ENCODE results near the gene CSKMT.
A peak's percentile ranks its signal among the peaks of the same experiment; 100 is the strongest.
"Not testable (repeated sequence)": the region's sequence is repeated elsewhere in the genome, so short reads cannot be mapped to it uniquely, and the experiment has no call there.

Gene CSKMT

DNA sequence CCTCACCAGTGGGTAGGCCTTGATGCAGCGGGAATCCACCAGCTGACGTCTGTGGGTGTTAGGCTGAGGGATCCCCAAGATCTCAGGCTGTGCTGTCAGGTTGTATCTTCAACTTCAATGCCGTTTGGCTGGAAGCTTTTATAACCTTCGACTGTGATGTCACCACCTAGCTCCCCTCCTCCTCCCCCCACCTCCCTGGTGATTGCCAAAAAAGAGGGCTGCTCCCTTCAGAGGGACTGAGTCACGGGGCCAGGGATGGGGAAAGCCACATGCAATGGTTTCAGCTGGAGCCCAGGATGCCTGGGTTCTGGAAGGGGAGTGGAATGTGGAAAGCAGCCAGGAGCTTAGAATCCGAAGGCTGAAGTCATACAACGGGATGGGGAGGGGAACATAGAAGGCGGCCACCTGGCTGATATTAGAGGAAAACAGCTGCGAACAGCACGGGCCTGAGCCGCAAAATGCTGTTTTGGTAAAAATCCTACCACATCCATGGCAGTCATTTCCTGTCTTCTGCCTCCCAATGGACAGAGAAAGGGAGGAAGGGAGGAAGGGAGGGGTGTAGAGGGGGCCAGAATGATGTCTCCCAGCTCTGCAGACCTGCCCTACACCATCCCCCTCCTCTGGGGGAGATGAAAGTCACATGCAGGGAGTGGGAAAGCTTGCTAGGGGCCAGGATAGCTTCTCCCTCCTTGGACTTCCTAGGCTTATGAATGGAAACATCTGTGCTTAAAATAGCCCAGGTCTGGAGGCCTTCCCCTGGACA lies 24.5 kb downstream of the CSKMT start, which contains the start of gene LRRN4CL:
LRRN4CL (minus strand) TSS at position 110 of the 763 bp plus-strand sequence. CDS start 1,022 bp downstream, outside the sequence.
- DNase-seq (ENCODE audit: low read depth in 3 of 3): no peak

DNA sequence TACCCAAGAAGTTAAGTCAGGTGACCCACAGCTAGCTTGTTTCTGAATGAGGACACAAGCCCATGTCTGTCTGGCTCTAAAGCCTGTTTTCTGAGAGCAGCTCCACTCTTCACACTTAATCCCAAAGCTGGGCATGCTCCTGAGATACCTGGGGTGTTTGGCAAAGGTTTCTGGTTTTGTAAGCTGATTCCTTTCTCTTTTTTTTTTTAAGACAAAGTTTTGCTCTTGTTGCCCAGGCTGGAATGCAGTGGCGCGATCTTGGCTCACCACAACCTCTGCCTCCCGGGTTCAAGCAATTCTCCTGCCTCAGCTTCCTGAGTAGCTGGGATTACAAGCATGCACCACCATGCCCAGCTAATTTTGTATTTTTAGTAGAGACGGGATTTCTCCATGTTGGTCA lies 28.5 kb downstream of the CSKMT start:
- not testable (repeated sequence) for DNase-seq (ENCODE audit: low read depth in 3 of 3)

DNA sequence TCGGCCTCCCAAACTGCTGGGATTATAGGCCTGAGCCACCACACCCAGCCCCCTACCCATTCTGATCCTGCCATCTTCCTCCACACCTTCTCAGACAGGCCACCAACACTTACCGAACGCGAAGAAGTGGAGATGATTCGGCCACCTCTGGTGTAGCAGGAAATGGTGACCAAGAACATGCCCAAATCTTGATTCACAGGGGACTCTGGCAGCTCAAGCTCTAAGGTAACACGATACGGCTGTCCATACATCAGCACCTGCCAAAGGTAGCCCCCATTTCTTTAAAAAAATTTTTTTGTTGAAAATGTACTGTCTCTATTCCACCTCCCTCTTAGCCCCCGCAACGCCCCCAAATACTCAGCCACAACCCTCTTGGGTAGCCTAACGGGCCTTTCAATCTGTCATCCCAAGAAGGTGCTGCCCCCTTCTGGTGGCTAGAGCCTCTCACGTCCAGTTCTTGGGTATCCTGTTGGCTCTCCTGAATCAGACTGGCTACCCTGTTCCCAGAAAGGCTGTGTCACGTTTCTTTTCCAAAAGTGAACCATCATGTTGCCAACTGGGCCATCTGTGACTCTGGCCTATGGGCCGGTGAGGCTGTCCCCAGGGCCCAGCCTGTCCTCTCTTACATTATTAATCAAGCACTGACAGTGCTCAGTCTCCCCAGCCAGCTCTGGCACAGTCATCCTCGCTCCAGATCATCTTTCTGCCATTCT lies 29.5 kb downstream of the CSKMT start:
- peak in 2 of 3 donors; percentile 56 to 71 for DNase-seq (ENCODE audit: low read depth in 3 of 3)

DNA sequence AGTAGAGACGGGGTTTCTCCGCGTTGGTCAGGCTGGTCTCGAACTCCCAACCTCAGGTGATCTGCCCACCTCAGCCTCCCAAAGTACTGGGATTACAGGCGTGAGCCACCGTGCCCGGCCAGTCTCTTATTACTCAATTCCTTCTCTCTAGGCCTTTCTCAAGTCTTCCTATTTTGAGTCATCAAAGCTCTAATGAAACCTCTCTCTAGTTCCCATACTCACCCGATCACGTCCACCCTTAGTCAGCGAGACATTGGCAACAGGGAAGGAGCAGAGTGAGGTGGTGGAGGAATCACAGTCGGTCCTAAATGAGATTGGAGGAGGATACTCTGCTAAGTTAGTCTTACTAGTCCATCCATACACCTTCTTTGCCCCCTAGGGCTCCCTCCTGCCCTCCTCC lies 37.1 kb downstream of the CSKMT start:
- DNase-seq (ENCODE audit: low read depth in 3 of 3): no peak

DNA sequence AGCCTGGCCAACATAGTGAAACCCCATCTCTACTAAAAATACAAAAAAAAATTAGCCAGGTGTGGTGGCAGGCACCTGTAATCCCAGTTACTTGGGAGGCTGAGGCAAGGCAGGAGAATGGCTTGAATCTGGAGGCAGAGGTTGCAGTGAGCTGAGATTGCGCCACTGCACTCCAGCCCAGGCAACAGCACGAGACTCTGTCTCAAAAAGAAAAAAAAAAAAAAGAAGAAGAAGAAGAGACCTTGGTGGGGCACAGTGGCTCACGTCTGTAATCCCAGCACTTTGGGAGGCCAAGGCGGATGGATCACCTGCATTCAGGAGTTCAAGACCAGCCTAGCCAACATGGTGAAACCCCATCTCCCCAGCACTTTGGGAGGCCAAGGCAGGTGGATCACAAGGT lies 38.8 kb downstream of the CSKMT start:
- DNase-seq (ENCODE audit: low read depth in 3 of 3): not testable (repeated sequence)

DNA sequence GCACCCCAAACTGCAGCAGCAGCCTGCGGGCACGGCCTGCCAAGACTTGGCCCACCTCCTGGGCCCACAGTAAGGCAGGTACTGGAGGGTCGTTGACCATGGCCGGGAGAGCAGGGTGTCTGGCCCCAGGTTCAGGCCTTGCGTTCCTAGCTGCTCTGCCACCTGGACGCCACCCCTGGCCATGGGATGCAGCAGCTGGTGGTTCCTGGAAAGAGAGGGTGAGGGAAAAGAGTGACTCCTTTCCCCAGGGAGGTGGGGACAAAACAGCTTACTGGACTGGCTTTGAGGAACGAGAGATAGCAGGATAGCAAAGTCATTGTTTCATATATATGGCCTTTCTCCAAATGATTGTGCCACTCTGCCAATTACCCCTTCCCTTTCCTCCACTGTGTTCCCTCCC lies 40.3 kb downstream of the CSKMT start:
- no peak for DNase-seq (ENCODE audit: low read depth in 3 of 3)

DNA sequence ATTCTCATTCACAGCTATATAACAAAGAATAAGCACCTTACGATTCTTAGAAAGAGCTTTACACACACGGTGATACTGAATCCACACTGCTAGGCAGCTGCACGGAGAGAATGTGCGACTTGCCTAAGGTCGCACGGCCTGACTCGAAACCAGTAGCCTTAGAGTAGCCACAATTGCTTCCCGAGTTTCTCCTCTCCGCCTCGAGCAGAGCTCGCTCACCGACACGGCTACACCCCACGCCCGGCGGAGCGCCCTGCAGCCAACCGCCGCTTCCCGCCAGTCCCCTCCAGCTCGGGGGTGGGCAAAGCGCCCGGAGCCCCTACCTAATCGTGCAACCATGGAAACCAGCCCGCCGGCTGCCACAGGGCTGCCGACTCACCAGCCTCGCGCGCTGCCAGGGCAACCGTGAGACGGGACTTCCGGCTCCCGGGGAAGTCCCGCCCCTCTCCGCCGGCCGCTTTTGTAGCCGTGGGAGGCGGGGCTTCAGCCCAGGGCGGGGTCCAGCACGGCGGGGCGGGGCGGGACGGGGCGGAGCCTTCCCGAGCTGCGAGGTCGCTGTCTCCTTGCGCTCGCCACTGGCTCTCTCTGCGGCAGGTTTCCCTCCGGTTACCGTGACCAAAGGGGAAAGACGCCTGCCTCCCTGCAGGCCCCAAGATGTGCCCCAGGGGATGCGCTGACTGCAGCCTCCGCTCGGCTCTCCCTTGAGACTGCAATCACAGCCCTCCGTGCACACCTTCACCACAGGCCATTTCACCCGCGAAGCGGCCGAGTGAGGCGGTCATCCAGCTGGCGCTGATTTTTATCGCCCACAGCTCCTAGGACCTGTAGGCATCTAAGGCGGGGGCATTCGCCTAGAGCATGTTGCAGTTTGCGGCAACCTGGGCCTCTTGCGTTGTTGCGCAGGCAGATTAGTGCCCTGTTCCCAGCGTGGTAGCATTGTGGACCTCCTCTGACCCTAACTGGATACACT lies 41.1 kb downstream of the CSKMT start:
- DNase-seq (ENCODE audit: low read depth in 3 of 3): peak; percentile 87 to 94 (median 91)

DNA sequence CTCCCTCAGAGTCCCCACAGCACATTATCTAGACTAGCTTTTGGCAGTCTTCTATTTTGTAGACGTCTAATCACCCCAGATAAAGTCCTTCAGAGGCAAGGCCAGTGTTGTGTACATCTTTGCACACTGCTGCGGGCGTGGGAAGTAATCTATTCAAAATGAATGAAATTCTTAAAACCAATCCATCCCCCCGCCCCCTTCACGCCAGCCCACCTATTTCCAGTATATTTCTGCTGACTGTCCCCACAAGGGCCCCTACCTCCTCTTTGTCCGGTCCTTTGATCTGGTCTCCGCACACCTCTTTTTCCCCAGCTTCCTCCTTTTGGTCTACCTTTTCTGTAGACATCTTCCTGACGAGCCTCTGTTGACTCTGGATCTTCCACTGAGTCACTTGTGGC lies 41.7 kb downstream of the CSKMT start:
- DNase-seq (ENCODE audit: low read depth in 3 of 3): no peak

DNA sequence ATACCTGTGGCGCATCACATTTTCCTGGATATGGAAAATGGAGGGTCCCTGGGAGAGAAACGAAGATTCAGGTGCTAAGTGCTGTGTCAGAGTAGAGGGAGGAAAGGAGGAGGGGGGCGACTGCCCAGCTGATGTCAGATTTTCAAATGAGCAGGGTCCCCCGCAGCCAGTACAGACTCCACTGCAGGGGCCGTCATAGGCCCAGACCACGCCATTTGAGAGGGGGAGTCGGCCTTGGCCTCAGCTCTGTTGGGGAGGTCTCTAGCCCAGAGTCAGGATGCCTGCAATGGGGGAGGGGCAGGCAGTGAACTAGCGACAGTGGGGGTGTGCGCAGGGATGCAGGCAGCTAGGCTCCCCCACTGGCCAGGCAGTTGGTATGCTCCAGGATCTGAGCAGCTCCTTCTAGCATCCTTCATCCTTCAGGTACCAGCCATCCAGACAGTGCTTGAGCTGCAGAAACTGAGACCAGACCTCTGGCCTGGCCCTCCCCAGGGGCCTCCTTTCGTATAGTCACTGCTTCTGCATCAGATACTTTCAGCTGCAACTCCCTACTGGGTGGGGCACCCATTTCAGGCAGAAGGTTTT lies 42.3 kb downstream of the CSKMT start, which contains the start of the genes BSCL2 and GNG3:
BSCL2 (minus strand) TSS at position 148 of the 585 bp plus-strand sequence. CDS start 229 bp downstream, outside the sequence.
GNG3 (plus strand) TSS at position 400 of the 585 bp plus-strand sequence. CDS start 620 bp downstream, outside the sequence.
- no peak for DNase-seq (ENCODE audit: low read depth in 3 of 3)

DNA sequence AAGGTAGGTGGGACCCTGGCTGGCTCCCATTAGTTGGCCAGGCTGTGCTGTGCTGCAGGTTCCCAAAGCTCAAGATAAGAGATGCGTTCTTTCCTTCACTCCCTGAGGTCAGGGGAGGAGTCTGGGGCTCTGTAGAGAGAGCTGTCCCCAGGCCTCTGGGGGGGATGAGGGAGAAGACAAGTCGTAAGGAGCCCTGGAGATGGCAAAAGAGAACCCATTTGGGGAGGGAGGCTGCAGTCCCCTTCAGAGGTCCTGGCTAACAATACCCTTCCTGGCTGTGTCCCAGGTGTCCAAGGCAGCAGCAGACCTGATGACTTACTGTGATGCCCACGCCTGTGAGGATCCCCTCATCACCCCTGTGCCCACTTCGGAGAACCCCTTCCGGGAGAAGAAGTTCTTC lies 43.3 kb downstream of the CSKMT start:
- DNase-seq (ENCODE audit: low read depth in 3 of 3): no peak

DNA sequence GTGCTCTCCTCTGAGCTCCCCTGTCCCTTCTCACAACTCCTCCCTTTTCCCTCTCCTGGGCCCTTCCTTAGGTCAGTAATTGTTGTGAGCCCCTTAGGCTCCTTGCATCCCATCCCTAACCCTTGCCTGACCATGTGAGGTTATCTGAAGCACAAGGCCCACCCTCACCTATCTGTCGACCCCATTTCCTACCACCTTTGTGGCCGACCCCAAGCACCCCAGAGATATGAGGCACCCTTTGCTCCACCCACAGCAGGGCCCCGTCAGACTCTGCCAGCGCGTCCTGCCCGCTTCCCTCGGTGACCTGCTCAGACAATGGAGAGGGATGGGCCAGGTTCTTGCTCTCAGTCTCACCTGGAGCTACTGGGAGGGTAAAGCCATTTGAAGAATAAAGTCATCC lies 43.7 kb downstream of the CSKMT start:
- peak in 1 of 3 donors; percentile 29 for DNase-seq (ENCODE audit: low read depth in 3 of 3)

DNA sequence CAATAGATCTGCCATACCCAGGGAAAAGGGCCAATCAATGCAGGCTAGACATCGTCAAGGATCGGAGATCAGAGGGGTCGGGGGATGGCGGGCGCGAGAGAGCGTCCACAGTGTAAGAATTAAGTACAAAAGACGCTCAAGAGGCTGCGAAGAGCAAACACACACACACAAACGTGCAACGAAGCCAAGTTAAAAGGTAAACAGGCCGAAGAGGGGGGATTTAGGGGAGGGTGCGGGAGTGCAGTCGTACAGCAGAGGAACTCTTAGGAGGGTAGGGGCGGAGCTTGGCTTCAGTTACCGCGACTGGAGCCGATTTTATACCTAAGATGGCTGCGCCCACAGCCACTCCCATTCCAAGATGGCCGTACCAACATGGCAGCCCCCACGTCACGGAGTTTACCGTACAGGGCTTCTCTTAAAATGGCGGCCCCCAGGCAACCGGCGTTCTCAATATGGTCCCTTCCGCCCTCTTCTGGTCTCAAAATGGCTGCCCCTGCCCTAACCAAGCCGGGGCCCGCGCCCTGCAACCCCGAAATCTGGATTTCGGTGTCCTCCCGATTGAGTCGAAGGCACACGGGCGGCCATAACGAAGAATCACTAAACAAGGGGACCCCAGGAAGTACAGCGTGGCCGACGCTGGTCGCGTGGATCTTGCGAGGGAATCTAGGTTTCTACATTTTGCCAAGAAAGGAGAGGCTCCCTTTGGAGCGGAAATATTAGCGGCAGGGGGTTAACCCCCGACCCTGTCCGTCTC lies 44.3 kb downstream of the CSKMT start:
- peak; percentile 88 to 95 (median 92) for DNase-seq (ENCODE audit: low read depth in 3 of 3)

DNA sequence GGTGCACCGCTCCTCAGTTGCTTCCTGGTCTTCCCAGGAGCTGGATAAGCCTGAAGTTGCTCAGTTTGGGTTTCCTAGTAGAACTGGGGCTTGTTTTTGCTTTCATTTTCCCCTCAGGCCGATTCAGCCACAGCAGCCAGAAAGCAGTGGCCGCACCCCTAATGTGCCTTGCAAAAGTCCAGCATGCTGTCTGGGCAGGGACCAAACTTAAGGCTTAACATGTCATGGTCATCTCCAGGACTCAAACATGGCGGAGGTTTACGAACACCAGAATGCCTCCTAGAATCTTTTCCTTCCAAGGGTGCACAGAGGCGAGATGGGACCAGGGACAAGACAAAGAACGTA lies 44.9 kb downstream of the CSKMT start:
- no peak for DNase-seq (ENCODE audit: low read depth in 3 of 3)

DNA sequence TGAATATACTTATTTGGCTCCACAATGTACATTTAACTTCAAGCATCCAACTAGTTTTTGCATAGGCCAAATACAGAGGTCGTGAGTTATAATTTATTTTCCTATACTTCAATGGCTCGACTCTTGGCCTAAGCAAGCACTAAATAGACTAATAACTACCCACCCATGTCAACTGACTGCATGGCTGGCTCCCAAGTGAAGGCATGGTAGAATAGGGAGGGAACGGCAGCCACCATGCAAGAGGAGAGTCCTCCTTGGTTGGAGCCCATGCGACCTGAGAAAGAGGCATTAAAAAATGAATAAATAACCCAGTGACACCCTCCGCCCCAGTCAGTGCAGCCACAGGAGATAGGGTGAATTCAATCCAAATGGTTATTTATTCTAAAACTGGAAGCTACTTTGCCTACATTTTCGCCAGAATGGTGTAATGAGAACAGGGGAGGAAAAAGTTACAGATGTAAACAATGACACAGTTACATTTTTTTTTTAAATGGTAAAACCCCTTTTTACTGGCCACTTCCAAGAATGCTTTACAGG lies 47.2 kb downstream of the CSKMT start:
- DNase-seq (ENCODE audit: low read depth in 3 of 3): no peak

DNA sequence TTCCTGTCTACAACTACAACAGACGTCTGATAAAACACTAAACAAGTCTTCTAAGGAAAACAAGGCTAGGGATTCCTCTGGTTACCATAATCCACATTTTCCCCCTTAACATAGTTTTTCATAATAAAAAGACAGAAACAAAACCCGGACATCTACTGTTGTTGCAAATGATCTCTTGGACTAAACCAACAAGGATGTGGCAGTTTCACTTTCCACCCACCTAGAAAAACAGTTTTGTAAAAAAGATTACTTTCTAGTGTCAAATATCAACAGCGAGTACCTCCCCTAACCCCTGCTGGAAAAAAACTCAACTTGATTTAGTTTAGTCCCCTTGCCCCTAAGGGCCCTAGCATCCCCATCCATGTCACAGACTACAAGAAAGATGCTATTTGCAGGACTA lies 47.7 kb downstream of the CSKMT start:
- no peak for DNase-seq (ENCODE audit: low read depth in 3 of 3)

DNA sequence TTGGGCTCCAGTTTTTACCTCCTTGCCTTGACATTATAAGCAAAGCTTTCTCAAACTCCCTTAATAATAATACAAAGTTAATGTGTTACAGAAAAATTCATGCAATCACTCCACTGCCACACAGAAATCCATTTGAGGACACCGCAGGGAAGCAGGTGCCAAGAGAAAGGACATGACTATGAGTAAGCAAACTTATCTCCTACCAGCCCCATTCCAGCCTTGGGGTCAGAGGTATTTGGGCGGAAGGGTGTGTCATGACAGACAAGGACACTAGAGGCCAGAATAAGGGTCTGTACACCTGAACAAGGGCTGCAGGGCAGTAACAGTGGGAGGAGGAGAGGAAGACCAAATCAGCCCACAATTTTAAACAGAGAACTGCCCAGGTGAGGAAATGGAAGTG lies 48.2 kb downstream of the CSKMT start:
- no peak for DNase-seq (ENCODE audit: low read depth in 3 of 3)

DNA sequence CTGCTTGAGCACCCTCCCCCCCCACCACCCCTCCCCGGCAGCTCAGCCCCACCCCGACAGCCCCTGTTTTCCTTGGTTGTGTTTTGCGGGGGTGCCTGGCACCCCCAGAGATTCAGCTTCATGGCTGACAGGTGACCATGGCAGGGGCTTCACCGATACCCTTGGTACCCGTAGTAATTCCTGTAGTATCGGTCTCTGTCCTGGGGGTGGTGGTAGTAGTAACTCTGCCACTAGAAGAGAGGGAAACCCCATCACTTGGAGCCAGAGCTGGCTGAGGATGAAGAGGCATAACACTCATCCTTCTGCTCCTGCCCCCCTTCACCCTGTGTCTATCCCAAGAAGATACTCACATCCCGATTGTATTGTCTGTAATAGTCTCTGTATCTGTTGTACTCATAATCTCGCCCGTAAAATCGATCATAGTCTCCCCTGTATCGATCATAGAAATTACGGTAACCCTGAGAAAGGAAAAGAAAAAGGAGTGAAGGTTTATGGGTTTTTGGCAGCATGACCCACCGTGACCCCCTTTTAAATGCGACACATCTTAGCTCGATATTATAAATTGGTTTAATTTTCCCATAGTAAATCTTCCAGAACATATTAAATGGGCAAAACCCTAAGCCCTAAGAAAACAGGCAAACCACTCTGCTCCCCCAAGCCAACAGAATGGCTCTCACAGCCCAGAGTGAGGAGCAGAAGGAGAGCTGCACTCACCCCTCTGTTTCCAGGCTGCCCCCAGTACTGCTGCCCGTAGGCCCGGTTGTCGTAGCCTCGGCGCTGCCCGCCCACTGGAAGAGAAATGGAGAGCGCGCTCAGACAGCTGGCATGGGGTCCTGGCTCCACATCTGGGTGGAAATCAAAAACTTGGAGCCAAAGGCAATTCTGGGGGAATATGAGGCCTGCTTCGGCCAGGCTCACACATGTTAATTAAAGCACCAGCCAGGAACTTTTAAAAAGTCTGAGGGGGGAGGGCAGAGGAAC lies 50.3 kb downstream of the CSKMT start:
- DNase-seq (ENCODE audit: low read depth in 3 of 3): no peak

DNA sequence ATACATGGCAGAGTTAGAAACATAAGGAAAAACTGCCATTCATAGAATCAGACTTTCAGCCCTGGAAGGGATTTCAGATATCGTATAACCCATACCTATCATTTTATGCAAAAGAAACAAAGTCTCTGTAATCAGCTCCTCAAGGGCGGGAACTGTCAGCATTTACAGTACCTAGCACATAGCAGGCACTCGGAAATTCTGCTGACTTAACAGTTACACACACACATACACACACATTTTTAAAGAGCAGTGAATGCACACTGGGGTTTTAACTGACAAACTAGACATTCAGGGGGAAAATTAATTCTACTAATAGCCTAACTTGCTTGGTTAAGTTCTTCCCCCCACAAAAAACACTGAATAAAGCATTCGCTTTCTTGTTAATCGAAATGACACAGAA lies 51.1 kb downstream of the CSKMT start:
- DNase-seq (ENCODE audit: low read depth in 3 of 3): no peak

DNA sequence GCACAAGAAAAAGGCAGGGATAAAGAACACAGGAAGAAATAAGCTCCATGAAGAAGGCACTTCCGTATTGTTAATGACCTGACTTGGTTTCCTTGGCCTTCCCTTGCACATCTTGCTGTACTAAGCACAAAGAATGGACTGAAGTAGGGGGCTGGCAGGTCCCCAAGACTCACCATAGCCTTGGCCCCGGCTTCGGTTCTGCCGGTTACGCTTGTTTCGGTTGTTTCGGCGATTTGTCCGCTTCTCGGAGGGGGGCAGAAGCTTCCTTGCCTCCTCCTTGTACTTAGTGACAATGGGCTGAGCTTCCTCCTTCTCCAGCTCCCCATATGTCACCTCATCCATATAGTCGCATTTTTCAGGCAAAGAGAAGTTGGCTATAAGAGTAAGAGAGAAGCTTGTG lies 51.7 kb downstream of the CSKMT start:
- DNase-seq (ENCODE audit: low read depth in 3 of 3): no peak

Data from stimulated activated CD4-positive, alpha-beta T cell treated with anti-CD3 and anti-CD28 coated beads, TNF-alpha, amount 100 ng/mL, for 48 hours (primary cell).